NCI-H1436 (cell line): Measurements from ENCODE around the gene UBE2G1.
"Not testable (repeated sequence)": the region's sequence is repeated elsewhere in the genome, so short reads cannot be mapped to it uniquely, and the experiment has no call there.

Source experiments
- DNase-seq: peaks from one replicate; lab custom pipeline; 2025; lab: John Stamatoyannopoulos, UW

The UBE2G1 gene

DNA sequence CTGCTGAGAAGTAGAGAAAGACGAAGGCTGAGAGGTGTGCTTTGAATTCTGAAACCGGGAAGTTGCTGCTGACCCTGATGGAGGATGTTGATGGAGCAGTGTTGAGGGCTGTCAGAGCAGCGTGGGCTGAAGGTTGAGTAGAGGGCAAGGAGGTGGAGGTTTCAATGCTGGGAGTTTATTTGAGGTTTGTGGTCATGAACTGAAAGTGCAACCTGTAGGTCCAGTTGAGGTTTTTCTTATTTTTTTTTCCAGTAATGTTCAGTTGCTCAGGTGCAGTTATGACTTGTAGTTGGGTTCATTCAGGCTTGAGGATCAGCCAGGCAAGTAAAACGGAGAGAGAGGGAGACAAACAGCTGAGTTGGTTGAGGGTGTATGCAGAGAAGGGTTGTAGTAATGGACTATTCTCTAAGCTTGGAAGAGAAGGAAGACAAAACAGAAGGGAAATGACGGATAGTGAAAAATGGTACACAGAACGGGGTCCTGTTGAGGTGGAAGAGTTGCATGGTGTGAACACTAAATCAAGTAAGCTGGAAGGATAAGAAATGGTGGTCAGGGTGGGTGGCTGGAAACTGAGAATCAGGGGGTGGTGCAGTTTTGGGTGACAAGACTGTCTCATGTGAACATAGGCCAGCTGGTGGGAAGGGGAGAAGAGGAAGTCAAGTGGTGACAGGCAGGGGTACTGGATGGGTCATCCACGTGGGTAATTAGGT lies 8.7 kb upstream of the UBE2G1 start:
- DNase-seq, result no peak

- DNase-seq, result no peak
Measured at GRCh38 chr17:4369557-4370230, 3.2 kb upstream of the UBE2G1 start.

DNA sequence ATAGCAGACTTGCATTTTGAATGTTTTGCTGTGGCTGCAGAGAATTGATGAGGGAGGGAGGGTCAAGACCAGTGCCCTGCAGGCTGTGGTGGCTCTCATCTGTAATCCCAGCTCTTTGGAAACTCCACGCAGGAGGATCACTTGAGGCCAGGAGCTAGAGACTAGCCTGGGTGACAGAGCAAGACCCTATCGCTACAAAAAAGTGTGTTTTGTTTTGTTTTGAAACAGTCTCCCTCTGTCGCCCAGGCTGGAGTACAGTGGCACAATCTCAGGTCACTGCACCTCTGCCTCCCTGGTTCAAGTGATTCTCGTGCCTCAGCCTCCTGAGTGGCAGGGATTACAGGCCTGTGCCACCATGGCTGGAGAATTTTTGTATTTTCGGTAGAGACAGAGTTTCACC lies 1.9 kb upstream of the UBE2G1 start:
- DNase-seq, result no peak

DNA sequence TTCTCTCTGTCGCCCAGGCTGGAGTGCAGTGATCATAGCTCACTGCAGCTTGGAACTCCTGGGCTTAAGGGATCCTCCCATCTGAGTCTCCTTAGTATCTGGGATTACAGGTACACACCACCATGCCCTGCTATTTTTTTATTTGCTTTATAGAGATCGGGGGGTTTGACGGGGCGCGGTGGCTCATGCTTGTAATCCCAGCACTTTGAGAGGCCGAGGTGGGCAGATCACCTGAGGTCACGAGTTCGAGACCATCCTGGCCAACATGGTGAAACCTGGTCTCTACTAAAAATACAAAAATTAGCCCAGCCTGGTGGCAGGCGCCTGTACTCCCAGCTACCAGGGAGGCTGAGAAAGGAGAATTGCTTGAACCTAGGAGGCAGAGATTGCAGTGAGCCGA lies 702 bp upstream of the UBE2G1 start:
- DNase-seq, result not testable (repeated sequence)

DNA sequence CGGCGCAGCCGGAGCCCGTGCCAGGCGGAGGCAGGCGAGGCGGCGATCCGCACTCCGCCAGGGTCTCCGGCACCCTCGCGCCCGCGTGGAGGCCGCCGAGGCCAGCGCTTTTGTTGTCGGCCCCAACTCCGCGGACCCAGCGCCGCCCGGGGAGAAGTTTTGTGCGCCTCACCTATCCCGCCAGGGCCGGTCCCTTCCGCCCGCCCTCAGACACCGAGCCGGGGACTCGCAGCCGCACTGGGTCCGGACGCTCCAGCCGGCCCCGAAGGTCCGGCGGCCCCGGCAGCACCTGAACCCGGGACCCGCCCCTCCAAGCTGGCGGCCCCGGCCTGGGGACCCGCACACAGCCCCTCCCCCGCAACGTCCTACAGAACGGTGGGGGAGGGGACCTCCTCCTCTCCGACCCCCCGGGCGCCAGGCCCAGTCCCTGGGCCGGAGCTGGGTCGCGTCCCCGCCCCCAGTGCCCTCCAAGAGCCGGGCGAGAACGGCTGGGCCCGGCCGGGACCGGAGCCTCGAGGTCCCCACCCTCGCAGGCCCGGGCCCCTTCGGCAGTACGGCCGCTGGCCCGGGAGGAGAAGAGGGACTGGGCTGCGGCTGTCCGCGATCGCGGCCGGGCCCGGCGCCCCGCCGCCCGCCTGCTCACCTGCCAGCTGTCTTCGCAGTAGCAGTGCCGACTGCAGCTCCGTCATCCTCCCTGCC lies 698 bp downstream of the UBE2G1 start:
- DNase-seq, result no peak

DNA sequence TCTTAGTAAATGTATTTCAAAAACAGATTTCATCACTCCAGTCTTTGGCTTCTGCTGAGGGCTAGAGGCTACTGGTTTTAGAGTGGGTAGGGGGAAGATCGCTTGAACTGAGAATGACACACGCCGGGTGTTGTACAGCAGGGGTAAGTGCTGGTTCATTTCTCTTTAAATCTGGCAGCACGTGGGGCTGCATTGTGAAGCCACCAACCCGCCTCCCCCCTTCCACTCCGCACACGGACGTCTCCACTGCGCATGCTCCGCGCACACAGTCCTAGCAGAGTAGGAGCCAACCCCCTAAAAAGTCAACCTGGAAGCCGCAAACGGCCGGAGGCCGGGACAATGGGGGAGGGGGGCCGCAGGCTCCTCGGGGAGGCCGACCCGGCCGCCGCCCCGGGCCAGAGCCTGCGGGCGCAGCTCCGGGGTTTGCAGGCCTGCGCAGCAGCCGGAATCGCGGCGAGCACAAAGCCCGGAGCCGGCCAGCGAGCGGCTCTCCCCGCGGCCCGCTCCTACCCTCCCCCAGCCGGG lies 1.3 kb downstream of the UBE2G1 start:
- DNase-seq, result peak; percentile 86

- DNase-seq, result no peak
Measured at GRCh38 chr17:4364622-4365041, 1.8 kb downstream of the UBE2G1 start.

GRCh38 chr17:4362141-4362540 lies 4.3 kb downstream of the UBE2G1 start:
- peak; percentile 88 for DNase-seq

DNA sequence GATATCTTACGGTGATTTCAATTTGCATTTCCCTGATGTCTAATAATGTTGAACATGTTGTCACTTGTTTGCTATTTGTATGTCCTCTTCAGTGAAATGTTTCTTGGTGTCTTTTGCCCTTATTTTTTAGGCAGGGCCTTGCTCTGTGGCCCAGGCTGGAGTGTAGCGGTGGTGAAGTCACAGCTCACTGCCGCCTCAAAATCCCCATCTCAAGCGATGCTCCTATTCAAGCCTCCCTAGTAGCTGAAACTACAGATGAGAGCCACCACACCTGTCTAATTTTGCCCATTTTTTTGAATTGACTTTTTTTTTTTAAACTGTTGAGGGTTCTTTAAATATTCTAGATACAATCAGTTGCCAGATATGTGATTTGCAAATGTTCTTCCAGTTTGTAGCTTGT lies 8.3 kb downstream of the UBE2G1 start:
- DNase-seq, result no peak

GRCh38 chr17:4357671-4358070 lies 8.8 kb downstream of the UBE2G1 start:
- DNase-seq, result no peak

GRCh38 chr17:4357030-4357628 lies 9.3 kb downstream of the UBE2G1 start:
- no peak for DNase-seq

DNA sequence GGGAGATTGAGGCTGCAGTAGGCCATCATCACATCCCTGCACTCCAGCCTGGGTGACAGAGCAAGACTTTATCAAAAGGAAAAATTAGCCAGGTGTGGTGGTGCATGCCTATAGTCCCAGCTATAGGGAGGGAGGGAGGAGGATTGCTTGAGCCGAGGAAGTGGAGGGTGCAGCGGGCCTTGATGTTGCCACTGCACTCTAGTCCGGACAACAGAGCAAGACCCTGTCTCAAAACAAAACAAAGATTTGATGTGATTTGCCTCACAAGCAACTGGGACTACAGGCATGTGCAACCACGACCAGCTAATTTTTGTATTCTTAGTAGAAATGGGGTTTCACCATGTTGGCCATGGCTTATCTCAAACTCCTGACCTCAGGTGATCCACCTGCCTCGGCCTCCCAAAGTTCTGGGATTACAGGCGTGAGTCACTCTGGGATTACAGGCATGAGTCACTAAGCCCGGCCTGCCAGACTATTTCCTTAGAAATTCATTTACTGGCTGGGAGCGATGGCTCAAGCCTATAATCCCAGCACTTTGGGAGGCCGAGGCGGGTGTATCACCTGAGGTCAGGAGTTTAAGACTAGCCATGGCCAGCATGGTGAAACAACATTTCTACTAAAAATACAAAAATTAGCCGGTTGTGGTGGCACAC lies 11.5 kb downstream of the UBE2G1 start:
- no peak for DNase-seq

DNA sequence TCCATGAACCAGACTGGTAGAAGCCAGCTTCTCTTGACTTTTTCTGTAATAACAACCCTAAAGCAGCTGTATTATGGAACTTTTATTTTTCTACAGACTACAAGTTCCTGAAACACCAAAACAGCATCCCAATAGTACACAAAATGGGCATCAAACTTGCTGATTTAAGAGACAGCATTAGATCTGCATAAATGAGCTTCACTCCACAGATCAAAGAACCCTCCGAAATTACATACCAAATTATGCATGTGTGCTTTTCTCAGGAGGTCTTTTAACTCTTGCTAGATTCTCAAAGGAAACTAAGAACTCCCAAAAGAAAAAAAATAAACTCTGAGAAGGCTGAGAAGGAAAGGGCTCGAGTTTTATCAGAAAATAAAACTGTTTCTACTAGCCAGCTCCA lies 12.3 kb downstream of the UBE2G1 start:
- no peak for DNase-seq

DNA sequence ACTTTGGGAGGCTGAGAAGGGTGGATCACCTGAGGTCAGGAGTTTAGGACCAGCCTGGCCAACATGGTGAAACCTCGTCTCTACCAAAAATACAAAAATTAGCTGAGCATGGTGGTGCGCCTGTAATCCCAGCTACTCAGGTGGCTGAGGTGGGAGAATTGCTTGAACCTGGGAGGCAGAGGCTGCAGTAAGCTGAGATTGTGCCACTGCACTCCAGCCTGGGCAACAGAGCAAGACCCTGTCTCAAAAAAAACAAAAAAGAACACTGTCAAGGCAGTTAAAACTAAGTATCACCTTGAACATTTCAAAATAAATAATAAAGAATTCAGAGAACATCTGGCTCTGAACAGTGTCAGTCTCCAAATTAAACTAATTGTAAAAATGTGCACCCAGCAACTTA lies 16.3 kb downstream of the UBE2G1 start:
- not testable (repeated sequence) for DNase-seq

DNA sequence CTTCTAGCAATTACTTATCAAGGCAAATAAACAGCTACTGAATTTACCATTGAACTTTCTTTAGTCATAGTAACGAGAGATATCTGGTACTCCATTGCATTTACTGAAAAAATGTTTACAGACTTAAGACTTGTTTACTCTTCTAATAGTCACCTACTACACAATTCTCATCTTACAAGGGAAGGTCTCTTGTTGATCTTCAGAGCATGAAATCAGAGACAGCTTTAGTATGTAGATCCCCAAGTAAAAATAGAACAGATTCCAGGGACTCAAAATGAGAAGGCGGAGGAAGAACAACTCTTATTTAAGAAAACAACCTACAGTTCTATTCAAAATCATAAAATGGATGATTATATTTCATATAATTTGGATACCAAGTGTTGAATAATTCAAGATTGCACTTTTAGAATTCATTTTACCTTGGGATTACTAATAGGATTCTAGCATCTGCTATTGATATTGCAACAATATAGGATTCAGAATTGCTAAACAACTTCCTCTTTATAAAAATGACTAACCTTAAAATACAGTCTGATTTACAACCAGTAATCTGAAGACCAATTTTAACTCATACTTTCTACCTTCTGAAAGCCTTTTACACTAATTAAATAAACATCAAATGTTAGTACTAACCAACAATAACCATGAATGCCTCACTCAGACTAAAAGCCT lies 20.8 kb downstream of the UBE2G1 start:
- DNase-seq, result no peak

- no peak for DNase-seq
Measured at GRCh38 chr17:4344926-4345325, 21.5 kb downstream of the UBE2G1 start.

DNA sequence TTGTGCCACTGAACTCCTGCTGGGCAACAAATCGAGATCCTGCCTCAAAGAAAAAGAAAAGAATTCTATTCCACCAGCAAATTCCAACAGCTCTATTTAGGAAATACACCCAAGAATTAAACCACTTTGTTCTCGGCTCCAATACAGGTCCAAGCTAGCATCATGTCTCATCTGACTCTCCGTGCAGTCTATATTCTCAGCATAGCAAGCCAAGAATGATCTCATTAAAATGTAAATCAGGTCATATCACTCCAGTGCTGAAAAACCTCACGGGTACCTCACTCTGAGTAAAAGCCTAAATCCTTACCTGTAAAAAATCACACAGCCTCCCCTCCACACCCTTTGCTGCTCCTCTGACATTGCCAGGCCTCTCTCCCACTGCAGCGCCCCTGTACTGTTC lies 23.9 kb downstream of the UBE2G1 start:
- no peak for DNase-seq

GRCh38 chr17:4341616-4341977 lies 24.9 kb downstream of the UBE2G1 start:
- no peak for DNase-seq

DNA sequence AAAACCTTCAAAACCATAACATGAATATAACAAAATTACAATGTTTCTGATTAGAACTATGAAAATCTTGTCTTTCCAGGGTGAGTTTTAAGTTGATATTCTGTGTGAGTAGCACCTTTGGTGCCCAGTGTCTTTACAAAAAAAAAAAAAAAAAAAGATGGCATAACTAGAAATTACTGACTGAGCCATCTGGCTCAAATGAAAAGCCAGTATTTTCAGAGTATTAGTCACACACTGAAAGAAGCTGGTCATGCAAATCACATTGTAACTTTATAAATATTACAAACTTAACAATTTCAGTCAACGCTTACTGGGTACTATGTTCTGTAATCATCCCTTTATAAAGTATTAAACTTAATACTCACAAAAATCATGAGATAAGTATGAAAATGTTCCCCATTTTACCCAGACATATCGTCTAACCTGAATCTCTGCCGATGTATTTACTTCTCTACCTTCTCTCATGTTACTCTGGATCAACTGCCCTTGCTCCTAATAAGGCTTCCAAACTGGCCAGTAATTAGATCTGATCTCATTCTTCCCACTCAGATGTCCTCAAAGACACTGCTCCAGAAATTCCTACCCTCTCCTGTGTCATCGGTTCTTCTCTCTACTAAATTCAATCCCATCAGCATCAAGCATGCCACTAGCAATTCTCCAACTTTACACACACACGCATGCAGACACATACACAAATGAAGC lies 25.4 kb downstream of the UBE2G1 start:
- DNase-seq, result no peak

- no peak for DNase-seq
Measured at GRCh38 chr17:4334776-4335584, 31.5 kb downstream of the UBE2G1 start.
